GM21528 (cell line): ENCODE data around the gene PACC1.
A peak's percentile ranks its signal among the peaks of the same experiment; 100 is the strongest.

ENCODE experiments used
- ATAC-seq: cut with Tn5 transposase; IDR thresholded peaks from one replicate; pipeline ENCODE4 v1.9.1; 2021; ENCODE audit warnings: mild to moderate bottlenecking, moderate library complexity; ENCODE audit not compliant: unreplicated experiment, low FRiP score

The PACC1 gene

DNA sequence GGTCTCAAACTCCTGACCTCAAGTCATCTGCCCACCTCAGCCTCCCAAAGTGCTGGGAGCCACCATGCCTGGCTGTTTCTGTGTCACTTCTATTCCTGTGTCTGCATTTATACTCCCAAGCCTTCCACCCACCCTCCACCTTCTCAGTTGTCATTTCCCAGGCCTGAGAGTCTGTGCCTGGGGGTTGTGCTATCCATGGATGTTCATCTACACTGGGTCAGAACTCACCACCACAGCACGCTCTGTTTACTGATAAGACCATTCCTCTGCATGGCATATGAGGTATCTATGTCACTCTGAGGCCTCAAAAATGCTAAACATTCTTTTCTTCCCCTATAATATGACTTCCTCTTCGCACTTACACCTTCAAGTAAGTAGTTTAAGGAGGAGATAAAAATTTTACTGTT is 24.1 kb upstream of the PACC1 start:
- ATAC-seq = no peak

DNA sequence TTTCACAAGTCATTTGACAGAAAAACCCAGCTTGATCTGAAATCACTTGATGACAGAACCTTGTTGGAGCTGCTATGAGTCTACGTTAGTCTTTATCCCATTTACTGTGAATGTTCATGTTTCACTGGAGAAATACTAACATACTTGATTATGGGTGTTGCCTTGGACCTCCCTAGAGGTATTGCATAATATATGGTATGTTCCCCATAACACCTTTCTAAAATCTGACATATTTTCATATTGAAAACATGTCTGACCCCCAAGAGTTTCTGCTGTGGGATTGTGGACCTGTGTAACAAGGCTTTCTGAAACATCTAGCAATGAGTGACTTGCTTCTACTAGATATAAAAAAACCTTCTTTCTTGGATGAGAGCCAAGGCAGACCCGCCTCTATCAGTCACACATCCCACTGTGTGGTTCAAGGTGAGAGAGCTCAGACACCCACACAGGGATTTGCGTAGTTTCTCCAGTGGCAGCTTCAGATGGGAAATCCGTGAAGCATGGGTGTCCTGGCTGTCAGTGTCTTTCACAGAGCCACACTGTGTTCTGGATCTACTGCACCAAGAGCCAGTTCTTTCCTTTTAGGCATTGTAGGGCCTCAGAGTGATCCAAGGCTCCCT is 22.6 kb upstream of the PACC1 start:
- ATAC-seq = no peak

DNA sequence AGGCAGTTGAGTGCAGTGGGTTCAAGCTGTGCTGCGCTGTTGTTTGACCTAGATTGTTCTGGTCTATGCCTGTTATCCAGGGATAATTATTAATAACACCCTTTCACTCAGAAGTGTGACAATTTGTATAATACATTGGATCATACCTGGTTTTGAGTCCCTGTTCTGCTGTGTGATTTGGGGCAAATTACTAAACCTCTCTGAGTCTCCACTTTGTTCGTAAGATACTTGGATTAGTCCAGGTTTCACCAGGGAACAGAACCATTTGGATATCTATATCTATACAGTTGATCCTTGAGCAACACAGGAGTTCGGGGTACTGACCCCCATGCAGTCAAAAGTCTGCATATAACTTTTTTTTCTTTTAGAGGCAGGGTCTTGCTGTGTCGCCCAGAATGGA is 20.3 kb upstream of the PACC1 start:
- ATAC-seq = no peak

DNA sequence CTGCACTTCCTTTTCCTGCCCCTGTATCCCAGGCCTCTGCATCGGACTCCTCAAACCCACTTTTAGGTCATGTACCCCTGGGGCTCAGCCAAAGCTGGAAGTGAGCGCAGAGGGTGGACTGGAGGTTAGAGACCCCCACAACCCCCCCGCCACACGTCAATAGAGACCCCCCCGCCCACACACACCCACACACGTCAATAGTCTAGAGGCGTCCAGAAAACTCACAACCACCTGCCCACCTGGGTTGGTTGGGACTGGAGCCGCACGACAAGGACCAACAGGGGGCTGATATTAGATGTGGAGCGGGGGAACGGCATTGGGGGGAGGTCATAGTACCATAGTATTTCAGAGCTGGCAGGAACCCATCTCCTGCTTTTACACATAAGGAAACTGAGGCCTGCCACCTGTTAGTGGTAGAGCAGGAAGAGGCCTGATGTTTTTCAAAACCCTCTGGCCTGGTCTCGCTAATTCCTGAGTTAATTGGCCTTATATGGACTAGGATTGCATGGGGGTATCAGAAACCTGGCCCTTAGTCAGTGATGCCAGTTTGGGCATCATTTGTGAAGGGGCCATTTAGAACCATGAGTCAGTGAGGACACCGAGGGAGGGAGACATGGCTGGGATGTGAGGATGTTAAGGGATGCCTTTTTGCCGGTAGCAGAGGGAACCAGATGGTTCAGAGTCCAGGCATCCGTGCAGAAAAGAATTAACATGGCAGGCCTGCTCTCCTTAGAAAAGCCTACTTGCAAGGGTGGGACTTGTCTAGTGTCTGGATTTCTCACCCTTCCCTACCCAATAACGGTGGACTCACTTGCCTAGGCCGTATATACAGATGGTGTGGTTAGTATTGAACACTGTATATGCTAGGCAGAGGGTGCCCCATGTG is 19.1 kb upstream of the PACC1 start:
- ATAC-seq = no peak

DNA sequence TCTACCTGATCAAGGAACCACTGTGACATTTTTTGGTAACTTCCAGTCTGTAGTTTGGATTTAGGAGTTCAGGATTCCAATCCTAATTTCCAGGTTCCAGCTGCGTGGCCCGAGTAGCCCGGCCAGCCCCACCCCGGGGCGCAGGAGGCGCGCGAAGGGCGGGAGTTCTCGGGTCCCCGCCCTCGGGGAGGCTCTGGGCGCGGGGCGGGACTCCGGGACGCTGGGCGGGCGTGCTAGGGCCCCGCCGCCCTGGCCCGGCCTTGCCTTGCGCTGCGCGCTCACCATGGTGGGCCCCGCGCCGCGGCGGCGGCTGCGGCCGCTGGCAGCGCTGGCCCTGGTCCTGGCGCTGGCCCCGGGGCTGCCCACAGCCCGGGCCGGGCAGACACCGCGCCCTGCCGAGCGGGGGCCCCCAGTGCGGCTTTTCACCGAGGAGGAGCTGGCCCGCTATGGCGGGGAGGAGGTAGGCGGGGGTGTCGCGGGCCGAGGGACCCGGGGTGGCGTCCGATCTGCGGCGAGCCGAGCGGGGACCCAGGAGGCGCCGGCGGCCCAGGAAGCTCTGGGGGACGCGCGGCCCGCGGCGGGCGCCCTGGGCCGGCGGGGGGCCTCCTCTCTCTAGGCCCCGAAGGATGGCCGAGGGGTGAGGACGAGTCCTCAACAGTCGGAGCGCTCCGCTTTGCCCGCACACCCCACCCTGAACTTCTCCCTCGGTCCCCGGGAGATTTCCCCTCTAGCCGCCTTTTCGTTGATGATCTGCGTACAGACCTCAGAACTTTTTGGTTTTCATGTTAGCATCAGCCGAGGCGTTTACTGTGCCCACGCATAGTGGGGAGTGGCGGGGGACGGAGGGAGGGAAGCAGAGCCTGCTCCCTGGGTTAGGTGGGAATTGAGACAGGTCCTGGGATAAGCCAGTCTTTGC is 18.2 kb upstream of the PACC1 start, which contains the start of gene NENF:
Gene NENF, plus strand, starts transcription at position 260 of the 916 bp plus-strand sequence. Its CDS starts 24 bp downstream, at position 284.
- ATAC-seq = peak; percentile 96

DNA sequence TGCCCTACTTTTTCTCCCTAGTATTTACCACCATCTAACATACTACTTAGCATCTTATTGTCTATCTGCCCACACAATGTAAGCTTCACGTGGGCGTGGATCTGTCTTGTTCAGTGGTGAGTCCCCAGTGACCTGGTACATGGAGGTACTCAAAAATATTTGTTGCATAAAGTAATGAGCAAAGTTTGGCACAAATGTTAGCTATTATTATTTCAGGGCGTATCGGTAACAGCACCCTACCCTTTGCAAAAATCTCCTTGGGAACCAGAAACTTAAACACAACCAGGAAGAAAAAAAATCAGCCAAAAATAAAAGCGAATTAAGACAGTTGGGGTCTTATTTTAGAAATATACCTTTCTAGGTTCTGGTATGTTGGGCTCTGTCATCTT is 17.6 kb upstream of the PACC1 start:
- ATAC-seq = no peak

DNA sequence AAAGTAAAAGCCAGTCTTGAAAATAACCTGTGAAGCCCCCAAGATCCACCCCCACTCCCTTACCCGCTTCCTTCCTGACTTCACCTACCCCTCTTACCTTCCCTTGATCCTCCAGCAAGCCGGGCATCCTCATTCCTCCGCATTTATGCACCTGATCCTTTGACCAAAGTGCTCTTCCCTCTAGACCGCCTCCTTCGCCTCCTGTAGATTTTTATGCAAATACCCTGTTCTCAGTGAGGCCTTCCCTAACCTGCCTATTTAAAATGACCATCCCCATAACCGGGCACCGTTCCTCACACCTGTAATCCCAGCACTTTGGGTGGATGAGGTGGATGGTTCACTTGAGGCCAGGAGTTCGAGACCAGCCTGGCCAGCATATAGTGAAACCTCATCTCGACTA is 17.0 kb upstream of the PACC1 start:
- ATAC-seq = no peak

DNA sequence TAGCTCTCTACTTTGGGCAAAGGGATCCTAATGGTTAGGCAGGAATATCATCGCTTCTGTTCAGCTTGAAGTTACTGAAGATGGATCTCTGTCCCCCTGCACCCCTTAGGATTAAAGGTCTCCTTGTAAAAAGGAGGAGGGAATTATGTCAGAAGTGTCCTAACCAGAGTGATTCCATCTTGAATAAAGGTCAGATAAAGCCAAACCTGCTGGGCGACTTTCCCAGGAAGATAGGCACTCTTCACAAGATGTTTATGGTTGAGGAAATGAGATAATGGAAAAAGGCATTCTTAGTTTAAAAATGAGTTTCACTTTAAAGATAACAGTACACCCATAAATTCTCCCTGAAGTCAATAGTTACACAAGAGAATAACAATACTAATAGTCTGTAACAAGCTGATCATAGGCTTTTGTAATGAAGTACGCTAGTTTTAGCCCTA is 16.3 kb upstream of the PACC1 start:
- no peak for ATAC-seq

DNA sequence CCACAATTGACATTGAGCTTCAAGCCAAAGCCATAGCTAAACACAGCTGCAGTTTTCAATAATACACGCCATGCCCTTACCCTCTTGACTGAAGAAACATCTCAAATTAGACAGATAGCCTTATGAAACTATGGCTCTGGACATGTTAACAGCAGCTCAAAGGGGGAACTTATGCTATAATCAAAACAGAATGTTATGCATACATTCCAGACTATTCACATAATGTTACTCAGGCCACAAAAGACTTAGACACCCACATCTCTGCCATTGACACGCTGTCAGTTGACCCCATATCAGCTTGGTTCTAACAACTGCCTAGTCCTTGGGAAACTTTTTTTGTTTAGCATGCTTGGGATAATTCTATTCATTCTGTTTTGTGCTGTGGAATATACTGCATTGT is 15.7 kb upstream of the PACC1 start:
- ATAC-seq = no peak

DNA sequence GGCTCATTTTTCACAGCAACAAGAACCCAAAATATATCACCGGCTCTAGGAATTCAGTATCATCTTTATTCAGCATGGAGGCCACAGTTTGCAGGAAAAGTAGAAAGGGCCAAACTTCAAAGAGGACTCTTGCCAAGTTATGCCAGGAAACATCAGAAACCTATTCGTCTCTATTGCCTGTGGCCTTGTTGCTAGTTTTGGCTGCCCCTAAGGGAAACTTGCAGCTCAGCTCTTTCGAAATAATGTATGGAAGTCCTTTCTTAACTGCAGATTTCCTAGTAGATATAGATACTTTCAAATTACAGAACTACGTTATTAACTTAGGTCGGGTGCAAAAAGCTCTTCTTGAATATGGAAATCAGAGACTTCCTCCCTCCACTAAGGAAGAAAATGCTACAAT is 13.8 kb upstream of the PACC1 start:
- ATAC-seq = no peak

DNA sequence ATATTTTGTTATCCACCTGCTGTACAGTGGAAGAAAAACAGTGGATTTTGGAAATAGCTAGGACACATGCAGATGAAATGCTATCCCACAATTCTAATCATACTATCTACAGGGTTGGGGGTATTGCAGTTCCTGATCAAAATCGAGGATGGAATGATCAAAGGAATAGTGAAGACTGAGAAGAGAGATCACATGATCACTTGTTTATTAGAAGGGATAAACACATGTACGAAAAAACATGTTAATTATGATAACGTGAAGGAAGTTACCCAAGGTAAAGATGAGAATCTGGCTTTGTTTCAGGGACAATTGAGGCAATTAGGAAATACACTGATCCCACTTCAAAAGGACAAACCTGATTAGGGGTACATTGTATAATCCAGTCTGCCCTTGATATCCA is 9.2 kb upstream of the PACC1 start:
- ATAC-seq = no peak

DNA sequence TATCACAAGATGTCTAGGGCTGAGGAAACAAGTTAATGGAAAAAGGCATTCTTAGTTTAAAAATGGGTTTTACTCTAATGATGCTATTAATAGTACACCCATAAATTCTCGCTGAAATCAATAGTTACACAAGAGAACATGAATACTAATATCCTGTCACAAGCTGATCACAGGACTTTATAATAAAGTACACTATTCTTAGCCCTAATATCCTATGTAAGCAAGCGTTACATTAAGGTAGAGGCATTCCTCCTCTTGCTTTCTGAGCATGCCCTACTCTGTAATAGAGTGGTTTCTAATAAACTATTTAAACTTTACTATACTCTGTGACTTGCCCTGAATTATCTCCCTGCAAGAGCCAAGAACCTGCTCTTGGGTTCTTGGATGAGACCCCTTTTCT is 6.5 kb upstream of the PACC1 start:
- ATAC-seq = no peak

DNA sequence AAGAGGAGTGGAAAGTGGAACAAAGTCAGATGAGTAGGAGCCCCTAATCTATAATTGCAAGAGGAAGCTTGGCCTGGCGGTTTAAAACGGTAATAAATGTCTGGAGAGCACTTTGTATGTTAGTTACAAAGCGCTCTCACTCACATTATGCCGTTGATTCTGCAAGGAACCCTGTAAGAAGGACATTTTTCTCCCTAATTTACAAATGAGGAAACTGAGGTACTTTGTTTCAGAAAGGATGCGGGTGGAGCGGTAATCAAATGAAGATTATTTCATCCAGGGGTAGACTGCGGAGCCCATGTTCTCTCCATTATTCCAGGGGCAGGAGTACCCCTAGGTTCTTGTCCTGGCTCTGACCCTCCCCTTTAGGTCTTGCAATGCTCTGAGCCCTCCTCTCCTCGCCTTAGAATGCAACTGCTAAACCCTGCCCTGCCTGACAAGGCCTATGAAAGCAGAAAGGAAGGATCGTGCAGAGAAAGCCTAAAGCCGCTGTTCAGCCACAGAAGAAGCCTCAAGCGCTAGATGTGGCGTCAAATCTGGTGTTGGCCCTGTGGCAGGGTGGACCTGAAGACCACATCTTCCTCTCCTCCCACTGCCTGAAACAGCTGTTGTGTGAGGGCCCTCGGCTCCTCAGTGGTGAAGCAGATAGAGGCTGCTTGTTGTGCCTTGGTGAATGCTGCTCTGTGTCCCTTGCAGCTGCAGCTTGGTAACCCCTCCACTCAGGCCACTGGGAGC is 588 bp upstream of the PACC1 start:
- ATAC-seq = peak; percentile 12

DNA sequence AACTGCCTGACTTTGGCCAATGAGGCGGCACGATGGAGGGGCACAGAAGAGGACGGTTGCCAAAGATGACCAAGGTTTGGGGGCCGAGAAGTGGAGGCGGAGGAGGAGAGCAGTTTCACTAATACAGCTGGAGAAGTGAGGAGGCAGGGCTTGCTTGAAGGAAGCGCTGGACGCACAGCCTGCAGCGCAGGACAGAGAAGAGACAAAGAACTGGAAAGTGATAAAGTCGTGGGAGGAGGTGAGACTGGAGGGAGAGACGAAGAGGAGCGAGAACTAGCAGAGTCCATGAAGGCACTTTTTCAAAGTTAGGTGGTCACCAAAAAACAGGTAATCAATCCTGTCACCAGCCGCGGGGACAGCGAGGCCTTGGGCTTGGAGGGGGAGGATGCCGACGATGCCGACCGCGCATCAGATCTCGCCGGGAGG is 771 bp downstream of the PACC1 start:
- ATAC-seq = peak; percentile 13

DNA sequence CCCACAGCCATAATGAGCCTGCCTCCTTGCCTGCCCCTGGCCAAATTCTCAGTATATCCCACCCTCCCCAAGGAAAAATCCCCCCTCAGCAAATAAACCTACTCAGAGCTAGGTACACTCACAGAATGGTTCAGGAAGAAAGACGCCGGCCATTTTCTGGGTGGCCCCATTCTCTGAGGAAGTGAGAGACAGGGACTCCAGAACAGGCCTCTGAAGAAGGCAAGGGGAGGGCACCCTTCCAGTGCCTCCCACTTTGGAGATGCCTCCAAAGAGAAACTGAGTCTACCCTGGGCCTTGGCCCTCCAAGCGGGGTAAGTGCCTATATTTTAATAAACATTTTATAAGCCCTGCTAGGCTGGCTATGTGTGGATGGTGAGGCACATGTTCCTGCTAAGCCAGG is 2.3 kb downstream of the PACC1 start:
- no peak for ATAC-seq

DNA sequence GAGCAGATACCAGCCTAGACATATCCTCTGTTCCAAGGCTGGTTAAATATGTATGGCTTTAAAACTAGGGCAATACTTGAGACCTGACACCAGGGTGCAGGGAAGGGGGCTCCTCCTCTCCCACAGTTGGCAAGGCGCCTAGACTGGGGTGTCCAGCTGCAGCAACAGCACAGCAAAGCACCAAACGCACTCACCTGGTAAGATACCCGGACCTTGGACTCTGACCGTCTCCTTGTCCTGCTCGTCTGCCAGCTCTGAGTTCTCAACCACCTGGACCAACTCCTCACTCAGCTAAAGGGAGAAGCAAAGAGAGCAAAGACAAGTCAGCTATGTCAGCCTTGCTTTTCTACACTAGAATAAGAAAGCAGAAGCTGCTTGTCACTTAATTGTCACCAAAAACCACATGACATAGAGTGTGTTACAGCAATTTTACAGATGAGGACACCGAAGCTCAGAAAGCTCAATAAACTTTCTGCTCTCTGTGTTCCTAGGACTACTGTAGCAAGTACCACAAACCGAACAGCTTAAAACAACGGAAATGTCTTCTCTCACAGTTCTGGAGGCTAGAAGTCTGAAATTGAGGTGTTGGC is 4.4 kb downstream of the PACC1 start:
- ATAC-seq = no peak

DNA sequence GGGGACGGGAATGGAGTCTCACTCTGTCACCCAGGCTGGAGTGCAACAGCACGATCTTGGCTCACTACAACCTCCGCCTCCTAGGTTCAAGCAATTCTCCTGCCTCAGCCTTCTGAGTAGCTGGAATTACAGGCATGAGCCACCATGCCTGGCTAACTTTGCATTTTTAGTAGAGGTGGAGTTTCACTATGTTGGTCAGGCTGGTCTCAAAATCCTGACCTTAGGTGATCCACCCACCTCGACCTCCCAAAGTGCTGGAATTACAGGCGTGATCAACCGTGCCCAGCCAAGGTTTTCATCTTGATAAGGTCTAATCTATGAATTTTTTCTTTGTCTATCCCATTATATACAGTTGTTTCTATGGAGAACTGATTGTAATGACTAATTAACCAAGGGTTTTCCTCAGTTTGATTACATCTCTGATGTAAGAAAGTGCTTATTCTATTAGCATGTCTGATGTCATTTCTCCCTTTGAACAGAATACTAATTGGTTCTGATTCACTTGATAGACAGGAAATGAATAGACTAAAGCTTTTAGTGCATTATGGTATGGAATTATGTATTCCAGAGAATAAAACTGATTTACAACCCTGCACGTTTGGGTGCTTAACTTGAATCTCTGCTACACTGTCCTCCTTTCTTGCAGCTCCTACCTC is 11.9 kb downstream of the PACC1 start:
- ATAC-seq = no peak

DNA sequence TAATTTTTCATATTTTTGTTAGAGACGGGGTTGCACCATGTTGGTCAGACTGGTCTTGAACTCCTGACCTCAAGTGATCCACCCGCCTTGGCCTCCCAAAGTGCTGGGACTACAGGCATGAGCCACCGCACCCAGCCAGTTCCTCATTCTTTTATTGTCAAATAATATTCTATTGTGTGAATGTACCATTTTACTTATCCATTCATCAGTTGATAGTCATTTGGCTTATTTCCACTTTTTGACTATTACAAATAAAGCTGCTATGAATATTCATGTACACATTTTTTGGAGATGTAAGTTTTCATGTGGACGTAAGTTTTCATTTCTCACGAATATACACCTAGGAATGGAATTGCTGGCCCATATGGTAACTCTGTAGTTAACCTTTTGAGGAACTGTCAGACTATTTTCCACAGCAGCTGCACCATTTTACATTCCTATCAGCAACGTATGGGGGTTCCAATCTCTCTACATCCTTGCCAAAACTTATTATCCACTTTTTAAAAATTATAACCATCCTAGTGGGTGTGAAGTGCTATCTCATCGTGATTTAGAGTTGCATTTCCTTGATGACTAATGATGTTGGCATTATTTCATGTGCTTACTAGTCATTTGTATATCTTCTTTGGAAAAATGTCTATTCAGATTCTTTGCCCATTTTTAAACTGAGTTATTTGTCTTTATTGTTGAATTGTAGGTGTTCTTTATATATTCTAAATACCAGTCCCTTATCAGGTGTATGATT is 12.7 kb downstream of the PACC1 start:
- no peak for ATAC-seq

DNA sequence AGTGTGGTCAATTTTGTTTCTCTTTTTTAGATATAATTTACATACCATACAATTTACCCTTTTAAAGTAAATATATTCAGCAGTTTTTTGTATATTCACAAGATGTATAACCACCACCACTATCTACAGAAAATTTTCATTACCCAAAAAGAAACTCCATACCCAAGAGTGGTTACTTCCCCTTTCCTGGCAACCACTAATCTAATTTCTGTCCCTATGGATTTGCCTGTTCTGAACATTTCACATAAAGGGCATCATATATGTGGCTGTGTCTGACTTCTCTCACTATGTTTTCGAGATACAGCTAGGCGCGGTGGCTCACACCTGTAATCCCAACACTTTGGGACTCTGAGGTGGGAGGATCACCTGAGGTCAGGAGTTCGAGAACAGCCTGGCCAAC is 13.6 kb downstream of the PACC1 start:
- ATAC-seq = no peak
